OCI-LY3 (cell line): ENCODE data around the gene HOXA5.

Experiments
- EZH2phosphoT487 ChIP-seq: fragments of 200-600 bp; shearing (Covaris generic); IDR thresholded peaks from 2 replicates; pipeline ENCODE4 v1.6.1; 2018; ENCODE audit warnings: antibody characterized with exemption, mixed run types, low read depth
- TF ChIP-seq, protein P1 (sequence below): fragments of 200-600, 300-600 bp; sonication (generic); IDR thresholded peaks from 2 replicates; pipeline ENCODE4 v1.5.1; 2014; ENCODE audit warnings: antibody characterized with exemption, low read length, low read depth

DNA sequence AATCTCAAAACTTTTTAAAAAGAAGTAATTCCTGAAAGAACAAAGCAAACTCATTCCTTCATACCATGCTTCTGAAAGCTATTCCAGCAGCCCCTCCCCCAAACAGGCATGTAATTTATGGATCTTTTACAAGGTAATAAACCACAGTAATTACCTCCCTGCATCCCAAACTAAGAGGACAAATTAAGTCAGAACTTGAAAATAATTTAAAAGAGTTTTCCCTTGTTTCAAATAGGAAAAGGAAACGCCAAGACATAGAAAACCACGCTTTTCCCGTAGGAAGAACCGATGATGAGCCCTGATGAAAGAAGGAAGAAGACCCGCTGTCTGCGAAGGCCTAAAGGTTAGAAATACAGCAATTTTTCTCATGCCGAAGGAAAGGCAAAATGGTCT, 21.8 kb downstream of the HOXA5 start:
- TF ChIP-seq, protein P1, sequence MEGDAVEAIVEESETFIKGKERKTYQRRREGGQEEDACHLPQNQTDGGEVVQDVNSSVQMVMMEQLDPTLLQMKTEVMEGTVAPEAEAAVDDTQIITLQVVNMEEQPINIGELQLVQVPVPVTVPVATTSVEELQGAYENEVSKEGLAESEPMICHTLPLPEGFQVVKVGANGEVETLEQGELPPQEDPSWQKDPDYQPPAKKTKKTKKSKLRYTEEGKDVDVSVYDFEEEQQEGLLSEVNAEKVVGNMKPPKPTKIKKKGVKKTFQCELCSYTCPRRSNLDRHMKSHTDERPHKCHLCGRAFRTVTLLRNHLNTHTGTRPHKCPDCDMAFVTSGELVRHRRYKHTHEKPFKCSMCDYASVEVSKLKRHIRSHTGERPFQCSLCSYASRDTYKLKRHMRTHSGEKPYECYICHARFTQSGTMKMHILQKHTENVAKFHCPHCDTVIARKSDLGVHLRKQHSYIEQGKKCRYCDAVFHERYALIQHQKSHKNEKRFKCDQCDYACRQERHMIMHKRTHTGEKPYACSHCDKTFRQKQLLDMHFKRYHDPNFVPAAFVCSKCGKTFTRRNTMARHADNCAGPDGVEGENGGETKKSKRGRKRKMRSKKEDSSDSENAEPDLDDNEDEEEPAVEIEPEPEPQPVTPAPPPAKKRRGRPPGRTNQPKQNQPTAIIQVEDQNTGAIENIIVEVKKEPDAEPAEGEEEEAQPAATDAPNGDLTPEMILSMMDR: no peak
- TF ChIP-seq EZH2phosphoT487: no peak
